Breast epithelium (tissue), 4 donors: ENCODE results near the gene LDLRAD3. TPM values are rescaled to one million over a fixed set of nuclear protein-coding genes. Genes with fewer than 3 reads are reported as not detected.

Source experiments
- DNase-seq, 2 donors: peaks; one replicate each; pipeline ENCODE4 v3.0.0-alpha.2; 2019; ENCODE audit warnings: low spot score in 2 of 2
- H3K27ac ChIP-seq, 2 donors: fragments of 200-600 bp; sonication (generic) in 1 of 2; one replicate each; pipeline ENCODE4 v1.5.1; 2016 to 2019; ENCODE audit warnings: mild to moderate bottlenecking in 1 of 2
- H3K27me3 ChIP-seq, 2 donors: fragments of 200-600 bp; sonication (generic) in 1 of 2; one replicate each; pipeline versions ENCODE4 v1.5.1 to v1.6.0; 2017 to 2019; ENCODE audit warnings: control low read depth in 1 of 2, mild to moderate bottlenecking in 1 of 2
- H3K36me3 ChIP-seq: fragments of 200-600 bp; one replicate; pipeline ENCODE4 v1.5.1; 2019
- H3K4me1 ChIP-seq, 2 donors: fragments of 200-600 bp; sonication (generic); one replicate each; pipeline ENCODE4 v1.5.1; 2016 to 2019; ENCODE audit warnings: control low read depth in 1 of 2
- H3K4me3 ChIP-seq, 3 donors: fragments of 200-600 bp; sonication (generic); 1 replicate in 2 of 3; 2 replicates in 1 of 3; pipeline ENCODE4 v1.5.1; 2016 to 2019; ENCODE audit warnings: mild to moderate bottlenecking in 3 of 3, moderate library complexity in 2 of 3
- H3K9me3 ChIP-seq, 2 donors: fragments of 200-600 bp; sonication (generic) in 1 of 2; one replicate each; pipeline ENCODE4 v1.5.1; 2016 to 2019; ENCODE audit warnings: control low read depth in 1 of 2
- CTCF ChIP-seq, 3 donors: fragments of 450-650 bp; IDR thresholded peaks; one replicate each; pipeline ENCODE4 v1.5.1; 2016 to 2017; ENCODE audit warnings: antibody characterized with exemption in 3 of 3, mild to moderate bottlenecking in 3 of 3, moderate library complexity in 3 of 3
- POLR2A ChIP-seq: fragments of 450-650 bp; IDR thresholded peaks from one replicate; pipeline ENCODE4 v1.6.1; 2016; ENCODE audit warnings: antibody characterized with exemption, mild to moderate bottlenecking, moderate library complexity
- POLR2AphosphoS5 ChIP-seq, 3 donors: sonication (generic); formaldehyde crosslinking; IDR thresholded peaks; one replicate each; pipeline ENCODE4 v1.6.1; 2017; ENCODE audit warnings: antibody characterized with exemption in 3 of 3
- intact Hi-C: fragments of 100-400 bp; cut with DNase I; formaldehyde crosslinking; loops from one replicate; pipeline ENCODE4 v1.15.1; 2023; ENCODE audit warnings: low total_unique reads
- total RNA-seq, 3 donors: library from RNA; depleted of rRNA; stranded (reverse); fragments of >200 nt; gene quantifications; one replicate each; pipeline ENCODE4 v1.1.0, GENCODE V29; 2016

LDLRAD3 gene
- total RNA-seq, 3 donors from 2014 or later: 20.3 to 45.4 (median 40.6) TPM

- H3K27me3 ChIP-seq: no peaks in the 10 kb centered on the region
- intact Hi-C loops: no loop called here
- no peak overlapping the region for H3K27ac ChIP-seq
- TF ChIP-seq CTCF (IDR thresholded peaks at IDR 0.05) (no peak), POLR2AphosphoS5 (IDR thresholded peaks at IDR 0.05) (no peak), POLR2A (no peak)
- H3K36me3 ChIP-seq: no peaks in the 10 kb centered on the region
- no peaks in the 10 kb centered on the region for H3K4me1 ChIP-seq
- H3K9me3 ChIP-seq: peaks cover 0 to 1% of the 10 kb centered on the region in 2 donors
- H3K4me3 ChIP-seq: no peak overlapping the region
- DNase-seq: no peak
These were observed 110.8 kb downstream of the LDLRAD3 start for GRCh38 chr11:36054628-36055027.

DNA sequence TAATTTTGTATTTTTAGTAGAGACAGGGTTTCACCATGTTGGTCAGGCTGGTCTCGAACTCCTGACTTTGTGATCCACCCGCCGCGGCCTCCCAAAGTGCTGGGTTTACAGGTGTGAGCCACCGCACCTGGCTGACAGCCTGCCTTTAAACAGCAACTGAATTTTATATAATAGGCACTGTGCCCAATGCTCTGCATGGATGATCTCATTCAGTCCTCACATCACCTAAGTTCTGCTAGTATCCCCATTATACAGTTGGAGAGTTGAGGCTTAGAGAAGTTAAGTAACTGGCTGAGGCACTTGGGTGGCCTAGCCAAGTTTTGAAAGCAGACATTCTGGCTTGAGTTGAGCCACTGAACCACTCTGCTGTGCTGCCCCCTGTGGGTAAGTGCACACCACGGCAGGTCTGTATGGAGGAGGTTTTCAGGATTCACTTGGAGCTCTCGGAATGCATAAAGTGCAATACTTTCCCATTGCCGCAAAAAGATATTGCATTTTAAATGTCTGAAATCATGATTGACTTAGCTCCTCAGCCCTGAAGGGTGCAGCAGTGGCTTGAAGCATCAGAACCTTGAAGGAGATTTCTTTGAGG lies 112.4 kb downstream of the LDLRAD3 start:
- H3K4me1 ChIP-seq: no peaks in the 10 kb centered on the region
- no peak for DNase-seq
- intact Hi-C loops: no loop called here

DNA sequence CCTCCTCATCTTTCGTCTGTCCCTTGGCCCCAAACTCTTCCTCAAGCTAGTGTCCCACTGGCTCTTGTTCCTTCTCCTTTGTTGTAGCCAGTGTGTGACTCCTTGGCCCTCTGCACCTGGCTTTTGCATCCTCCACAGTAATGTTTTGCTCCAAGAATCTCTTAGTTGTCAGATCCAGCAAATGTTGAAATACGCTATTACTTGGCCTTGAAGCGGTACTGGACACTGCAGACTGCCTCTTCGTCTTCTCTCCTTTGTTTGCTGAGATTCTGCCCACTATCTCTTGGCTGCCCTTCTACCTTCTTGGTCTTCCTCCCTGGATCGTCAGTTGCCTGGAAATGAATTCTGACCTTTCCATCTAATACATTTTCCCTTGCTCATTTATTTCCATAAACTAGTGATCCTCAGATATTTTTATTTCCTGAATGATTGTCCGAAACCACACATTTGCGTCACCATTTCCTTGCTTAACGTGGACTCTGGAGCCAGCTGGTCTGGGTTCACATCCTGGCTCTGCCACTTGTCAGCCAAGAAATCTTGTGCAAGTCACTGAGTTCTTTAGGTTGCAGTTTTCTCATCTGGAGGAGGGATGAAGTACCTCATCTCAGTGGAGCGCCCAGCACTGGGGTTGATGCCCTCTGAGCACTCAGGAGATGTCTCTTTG lies 113.6 kb downstream of the LDLRAD3 start:
- DNase-seq: no peak
- intact Hi-C loops: no loop called here
- H3K4me3 ChIP-seq: no peak overlapping the region
- H3K27ac ChIP-seq: peak overlapping the region in 1 of 2 donors; percentile 52
- peaks cover 0 to 6% of the 10 kb centered on the region in 2 donors for H3K9me3 ChIP-seq
- no peaks in the 10 kb centered on the region for H3K36me3 ChIP-seq
- TF ChIP-seq CTCF (IDR thresholded peaks at IDR 0.05) (no peak), POLR2AphosphoS5 (IDR thresholded peaks at IDR 0.05) (peak in 1 of 3 donors; percentile 65)
- H3K27me3 ChIP-seq: no peaks in the 10 kb centered on the region
- no peaks in the 10 kb centered on the region for H3K4me1 ChIP-seq

More for the DNA sequence above, 112.4 kb downstream of the LDLRAD3 start:
- H3K4me3 ChIP-seq: no peak overlapping the region
- H3K27me3 ChIP-seq: no peaks in the 10 kb centered on the region
- no peaks in the 10 kb centered on the region for H3K36me3 ChIP-seq
- no peak overlapping the region for H3K27ac ChIP-seq
- TF ChIP-seq POLR2A: no peak
- peak in 2 of 3 donors; percentile 16 to 41 for TF ChIP-seq CTCF (IDR thresholded peaks at IDR 0.05)
- peaks cover 0 to 6% of the 10 kb centered on the region in 2 donors for H3K9me3 ChIP-seq

DNA sequence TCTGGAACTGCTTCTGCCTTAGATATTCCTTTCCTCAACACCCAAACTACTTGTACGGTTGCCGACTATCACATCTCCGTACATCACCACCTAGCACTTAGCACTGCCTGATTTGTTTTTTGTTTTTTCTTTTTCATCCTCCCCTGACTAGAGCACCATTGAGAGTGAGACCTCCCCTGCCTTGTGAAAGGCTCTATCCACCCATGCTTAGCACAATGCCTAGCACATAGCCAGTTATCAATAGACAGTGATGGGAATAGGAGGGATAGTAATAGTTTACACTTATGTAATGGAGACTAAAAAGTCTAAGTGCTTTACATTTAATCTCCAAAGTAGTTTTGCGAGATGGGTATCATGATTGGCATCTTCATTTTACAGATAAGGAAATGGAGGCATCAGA lies 115.8 kb downstream of the LDLRAD3 start:
- DNase-seq: no peak
- TF ChIP-seq POLR2AphosphoS5 (IDR thresholded peaks at IDR 0.05): no peak
- TF ChIP-seq CTCF (IDR thresholded peaks at IDR 0.05): no peak
- no peak for TF ChIP-seq POLR2A
- Histone ChIP-seq H3K4me3 (no peak overlapping the region), H3K9me3 (peaks cover 0 to 6% of the 10 kb centered on the region in 2 donors), H3K27ac (no peak overlapping the region), H3K27me3 (no peaks in the 10 kb centered on the region), H3K4me1 (no peaks in the 10 kb centered on the region), H3K36me3 (no peaks in the 10 kb centered on the region)
- intact Hi-C loops: no loop called here

- Histone ChIP-seq H3K4me3 (no peak overlapping the region), H3K27ac (no peak overlapping the region), H3K9me3 (peaks cover 0 to 6% of the 10 kb centered on the region in 2 donors), H3K4me1 (no peaks in the 10 kb centered on the region), H3K27me3 (no peaks in the 10 kb centered on the region), H3K36me3 (no peaks in the 10 kb centered on the region)
- TF ChIP-seq POLR2A: no peak
- no peak for TF ChIP-seq CTCF (IDR thresholded peaks at IDR 0.05)
- peak in 1 of 3 donors; percentile 59 for TF ChIP-seq POLR2AphosphoS5 (IDR thresholded peaks at IDR 0.05)
- intact Hi-C loops: no loop called here
- no peak for DNase-seq
These were observed 117.1 kb downstream of the LDLRAD3 start for GRCh38 chr11:36060926-36061325.
